ENCODE data around the gene CREB3L2. TPM values are rescaled to one million over a fixed set of nuclear protein-coding genes. Genes with fewer than 3 reads are reported as not detected.

CREB3L2 gene
- total and polyA plus RNA-seq, 2 of the 13 experiments (the other 11 are each of a cell fraction or from before 2014, with no cell fraction given), result 22.1 to 41.1 TPM

- TF ChIP-seq, protein P1, sequence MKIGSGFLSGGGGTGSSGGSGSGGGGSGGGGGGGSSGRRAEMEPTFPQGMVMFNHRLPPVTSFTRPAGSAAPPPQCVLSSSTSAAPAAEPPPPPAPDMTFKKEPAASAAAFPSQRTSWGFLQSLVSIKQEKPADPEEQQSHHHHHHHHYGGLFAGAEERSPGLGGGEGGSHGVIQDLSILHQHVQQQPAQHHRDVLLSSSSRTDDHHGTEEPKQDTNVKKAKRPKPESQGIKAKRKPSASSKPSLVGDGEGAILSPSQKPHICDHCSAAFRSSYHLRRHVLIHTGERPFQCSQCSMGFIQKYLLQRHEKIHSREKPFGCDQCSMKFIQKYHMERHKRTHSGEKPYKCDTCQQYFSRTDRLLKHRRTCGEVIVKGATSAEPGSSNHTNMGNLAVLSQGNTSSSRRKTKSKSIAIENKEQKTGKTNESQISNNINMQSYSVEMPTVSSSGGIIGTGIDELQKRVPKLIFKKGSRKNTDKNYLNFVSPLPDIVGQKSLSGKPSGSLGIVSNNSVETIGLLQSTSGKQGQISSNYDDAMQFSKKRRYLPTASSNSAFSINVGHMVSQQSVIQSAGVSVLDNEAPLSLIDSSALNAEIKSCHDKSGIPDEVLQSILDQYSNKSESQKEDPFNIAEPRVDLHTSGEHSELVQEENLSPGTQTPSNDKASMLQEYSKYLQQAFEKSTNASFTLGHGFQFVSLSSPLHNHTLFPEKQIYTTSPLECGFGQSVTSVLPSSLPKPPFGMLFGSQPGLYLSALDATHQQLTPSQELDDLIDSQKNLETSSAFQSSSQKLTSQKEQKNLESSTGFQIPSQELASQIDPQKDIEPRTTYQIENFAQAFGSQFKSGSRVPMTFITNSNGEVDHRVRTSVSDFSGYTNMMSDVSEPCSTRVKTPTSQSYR (CRISPR knock-in tag; IDR thresholded peaks at IDR 0.05; ENCODE audit: borderline replicate concordance), result no peak
- TF ChIP-seq ZNF563 (CRISPR knock-in tag; IDR thresholded peaks at IDR 0.05), result peak; percentile 86
- 0 out of 2 replicates have a peak, but pooled peaks have one; percentile 75 for TF ChIP-seq AKAP8 (CRISPR knock-in tag; IDR thresholded peaks at IDR 0.05)
- no peak for TF ChIP-seq ELF4 (CRISPR knock-in tag; IDR thresholded peaks at IDR 0.05; ENCODE audit: borderline replicate concordance)
- no peak for TF ChIP-seq ZNF672 (CRISPR knock-in tag; IDR thresholded peaks at IDR 0.05)
- TF ChIP-seq NCOR1 (IDR thresholded peaks at IDR 0.05; ENCODE audit: borderline replicate concordance, low read length), result no peak
- no peak for TF ChIP-seq ZNF713 (CRISPR knock-in tag; IDR thresholded peaks at IDR 0.05)
- no peak for TF ChIP-seq TRAFD1 (CRISPR knock-in tag; IDR thresholded peaks at IDR 0.05; ENCODE audit: borderline replicate concordance)
- no peak for TF ChIP-seq ZBTB20 (CRISPR knock-in tag; IDR thresholded peaks at IDR 0.05; ENCODE audit: borderline replicate concordance, low read depth)
- no peak for TF ChIP-seq ISL2 (CRISPR knock-in tag; IDR thresholded peaks at IDR 0.05)
- no peak for TF ChIP-seq HNF4A (CRISPR knock-in tag; IDR thresholded peaks at IDR 0.05)
- TF ChIP-seq, protein P2, sequence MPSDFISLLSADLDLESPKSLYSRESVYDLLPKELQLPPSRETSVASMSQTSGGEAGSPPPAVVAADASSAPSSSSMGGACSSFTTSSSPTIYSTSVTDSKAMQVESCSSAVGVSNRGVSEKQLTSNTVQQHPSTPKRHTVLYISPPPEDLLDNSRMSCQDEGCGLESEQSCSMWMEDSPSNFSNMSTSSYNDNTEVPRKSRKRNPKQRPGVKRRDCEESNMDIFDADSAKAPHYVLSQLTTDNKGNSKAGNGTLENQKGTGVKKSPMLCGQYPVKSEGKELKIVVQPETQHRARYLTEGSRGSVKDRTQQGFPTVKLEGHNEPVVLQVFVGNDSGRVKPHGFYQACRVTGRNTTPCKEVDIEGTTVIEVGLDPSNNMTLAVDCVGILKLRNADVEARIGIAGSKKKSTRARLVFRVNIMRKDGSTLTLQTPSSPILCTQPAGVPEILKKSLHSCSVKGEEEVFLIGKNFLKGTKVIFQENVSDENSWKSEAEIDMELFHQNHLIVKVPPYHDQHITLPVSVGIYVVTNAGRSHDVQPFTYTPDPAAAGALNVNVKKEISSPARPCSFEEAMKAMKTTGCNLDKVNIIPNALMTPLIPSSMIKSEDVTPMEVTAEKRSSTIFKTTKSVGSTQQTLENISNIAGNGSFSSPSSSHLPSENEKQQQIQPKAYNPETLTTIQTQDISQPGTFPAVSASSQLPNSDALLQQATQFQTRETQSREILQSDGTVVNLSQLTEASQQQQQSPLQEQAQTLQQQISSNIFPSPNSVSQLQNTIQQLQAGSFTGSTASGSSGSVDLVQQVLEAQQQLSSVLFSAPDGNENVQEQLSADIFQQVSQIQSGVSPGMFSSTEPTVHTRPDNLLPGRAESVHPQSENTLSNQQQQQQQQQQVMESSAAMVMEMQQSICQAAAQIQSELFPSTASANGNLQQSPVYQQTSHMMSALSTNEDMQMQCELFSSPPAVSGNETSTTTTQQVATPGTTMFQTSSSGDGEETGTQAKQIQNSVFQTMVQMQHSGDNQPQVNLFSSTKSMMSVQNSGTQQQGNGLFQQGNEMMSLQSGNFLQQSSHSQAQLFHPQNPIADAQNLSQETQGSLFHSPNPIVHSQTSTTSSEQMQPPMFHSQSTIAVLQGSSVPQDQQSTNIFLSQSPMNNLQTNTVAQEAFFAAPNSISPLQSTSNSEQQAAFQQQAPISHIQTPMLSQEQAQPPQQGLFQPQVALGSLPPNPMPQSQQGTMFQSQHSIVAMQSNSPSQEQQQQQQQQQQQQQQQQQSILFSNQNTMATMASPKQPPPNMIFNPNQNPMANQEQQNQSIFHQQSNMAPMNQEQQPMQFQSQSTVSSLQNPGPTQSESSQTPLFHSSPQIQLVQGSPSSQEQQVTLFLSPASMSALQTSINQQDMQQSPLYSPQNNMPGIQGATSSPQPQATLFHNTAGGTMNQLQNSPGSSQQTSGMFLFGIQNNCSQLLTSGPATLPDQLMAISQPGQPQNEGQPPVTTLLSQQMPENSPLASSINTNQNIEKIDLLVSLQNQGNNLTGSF (CRISPR knock-in tag; IDR thresholded peaks at IDR 0.05), result no peak; the same call in 1 of the 2 replicates
- TF ChIP-seq ZNF773 (CRISPR knock-in tag; IDR thresholded peaks at IDR 0.05; ENCODE audit: borderline replicate concordance), result no peak
- TF ChIP-seq GLMP (CRISPR knock-in tag; IDR thresholded peaks at IDR 0.05; ENCODE audit: borderline replicate concordance), result no peak
- peak; percentile 59; the same call in 1 of the 2 replicates for TF ChIP-seq MTA1 (CRISPR knock-in tag; IDR thresholded peaks at IDR 0.05; ENCODE audit: borderline replicate concordance)
- TF ChIP-seq ELK4 (CRISPR knock-in tag; IDR thresholded peaks at IDR 0.05; ENCODE audit: borderline replicate concordance), result no peak
These were observed at the start of gene CREB3L2 (continued) for GRCh38 chr7:138001529-138002095.
